Upper lobe of right lung (tissue), 1 donor: ENCODE measurements around the gene UNC5A. TPM values are rescaled to one million over a fixed set of nuclear protein-coding genes. Genes with fewer than 3 reads are reported as not detected.

Experiments
- ATAC-seq: fragments of 200-7000 bp; cut with Tn5 transposase; one replicate; pipeline ENCODE4 v1.9.1; 2020; ENCODE audit warnings: mild to moderate bottlenecking, moderate library complexity
- DNase-seq: peaks from one replicate; pipeline ENCODE4 v3.0.0-alpha.2; 2020
- H3K27ac ChIP-seq: fragments of 200-600 bp; one replicate; pipeline ENCODE4 v1.8.0; 2022
- H3K27me3 ChIP-seq: fragments of 200-600 bp; one replicate; pipeline ENCODE4 v1.8.0; 2022; ENCODE audit warnings: mild to moderate bottlenecking
- H3K36me3 ChIP-seq: fragments of 200-600 bp; one replicate; pipeline ENCODE4 v1.8.0; 2022
- H3K4me1 ChIP-seq: fragments of 200-600 bp; one replicate; pipeline ENCODE4 v1.8.0; 2022
- H3K4me3 ChIP-seq: fragments of 200-600 bp; one replicate; pipeline ENCODE4 v1.8.0; 2022; ENCODE audit warnings: mild to moderate bottlenecking
- H3K9me3 ChIP-seq: fragments of 200-600 bp; one replicate; pipeline ENCODE4 v1.8.0; 2022
- intact Hi-C: fragments of 100-400 bp; cut with DNase I; formaldehyde crosslinking; loops from one replicate; pipeline ENCODE4 v1.11.0; 2022
- total RNA-seq: library from RNA; stranded (reverse); fragmentation: NEBNext Ultra II Directional; extraction: Animal tissue kit (Norgen Biotek cat#: 25700); gene quantifications from one replicate; pipeline ENCODE4 v1.2.1, GENCODE V29; 2021
- TF ChIP-seq, protein P1 (sequence below): fragments of 200-600 bp; IDR thresholded peaks from one replicate; pipeline ENCODE4 v1.8.0; 2022; ENCODE audit warnings: antibody characterized with exemption
- donor health status: DM: no; HTN: yes; CAD: no; lungs with severe emphysema.

UNC5A gene
- total RNA-seq, 1 donor from 2014 or later, result 0.46 TPM

DNA sequence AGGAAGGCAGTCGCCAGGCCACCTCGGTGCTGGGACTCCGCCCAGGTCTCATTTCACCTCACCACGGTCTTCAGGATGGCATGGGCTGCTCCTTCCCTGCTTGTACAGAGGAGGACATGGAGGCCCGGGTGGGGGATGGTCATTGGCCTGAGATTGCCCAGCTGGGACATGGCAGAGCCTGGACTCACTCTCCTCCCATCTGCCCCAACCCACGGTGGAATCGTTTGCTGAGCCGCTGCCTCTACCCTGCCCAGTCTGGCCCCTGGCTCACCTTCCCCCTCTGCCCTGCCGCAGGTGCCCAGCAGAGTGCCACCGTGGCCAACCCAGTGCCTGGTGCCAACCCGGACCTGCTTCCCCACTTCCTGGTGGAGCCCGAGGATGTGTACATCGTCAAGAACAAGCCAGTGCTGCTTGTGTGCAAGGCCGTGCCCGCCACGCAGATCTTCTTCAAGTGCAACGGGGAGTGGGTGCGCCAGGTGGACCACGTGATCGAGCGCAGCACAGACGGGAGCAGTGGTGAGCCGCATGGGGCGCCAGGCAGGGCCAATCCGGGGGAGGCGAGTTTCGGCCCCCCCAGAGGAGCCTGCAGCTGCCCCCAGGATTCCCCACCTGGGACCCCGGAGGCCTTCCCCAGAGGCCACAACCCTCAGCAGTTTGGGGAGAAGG is 52.1 kb downstream of the UNC5A start:
- no peaks in the 10 kb centered on the region for H3K36me3 ChIP-seq
- no peak overlapping the region for H3K27ac ChIP-seq
- intact Hi-C loops, result no loop called here
- H3K4me1 ChIP-seq, result no peaks in the 10 kb centered on the region
- DNase-seq (no peak), ATAC-seq (no peak)
- no peaks in the 10 kb centered on the region for H3K9me3 ChIP-seq
- no peak overlapping the region for H3K4me3 ChIP-seq
- TF ChIP-seq, protein P1, sequence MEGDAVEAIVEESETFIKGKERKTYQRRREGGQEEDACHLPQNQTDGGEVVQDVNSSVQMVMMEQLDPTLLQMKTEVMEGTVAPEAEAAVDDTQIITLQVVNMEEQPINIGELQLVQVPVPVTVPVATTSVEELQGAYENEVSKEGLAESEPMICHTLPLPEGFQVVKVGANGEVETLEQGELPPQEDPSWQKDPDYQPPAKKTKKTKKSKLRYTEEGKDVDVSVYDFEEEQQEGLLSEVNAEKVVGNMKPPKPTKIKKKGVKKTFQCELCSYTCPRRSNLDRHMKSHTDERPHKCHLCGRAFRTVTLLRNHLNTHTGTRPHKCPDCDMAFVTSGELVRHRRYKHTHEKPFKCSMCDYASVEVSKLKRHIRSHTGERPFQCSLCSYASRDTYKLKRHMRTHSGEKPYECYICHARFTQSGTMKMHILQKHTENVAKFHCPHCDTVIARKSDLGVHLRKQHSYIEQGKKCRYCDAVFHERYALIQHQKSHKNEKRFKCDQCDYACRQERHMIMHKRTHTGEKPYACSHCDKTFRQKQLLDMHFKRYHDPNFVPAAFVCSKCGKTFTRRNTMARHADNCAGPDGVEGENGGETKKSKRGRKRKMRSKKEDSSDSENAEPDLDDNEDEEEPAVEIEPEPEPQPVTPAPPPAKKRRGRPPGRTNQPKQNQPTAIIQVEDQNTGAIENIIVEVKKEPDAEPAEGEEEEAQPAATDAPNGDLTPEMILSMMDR, result no peak
- H3K27me3 ChIP-seq, result peaks cover 69% of the 10 kb centered on the region

DNA sequence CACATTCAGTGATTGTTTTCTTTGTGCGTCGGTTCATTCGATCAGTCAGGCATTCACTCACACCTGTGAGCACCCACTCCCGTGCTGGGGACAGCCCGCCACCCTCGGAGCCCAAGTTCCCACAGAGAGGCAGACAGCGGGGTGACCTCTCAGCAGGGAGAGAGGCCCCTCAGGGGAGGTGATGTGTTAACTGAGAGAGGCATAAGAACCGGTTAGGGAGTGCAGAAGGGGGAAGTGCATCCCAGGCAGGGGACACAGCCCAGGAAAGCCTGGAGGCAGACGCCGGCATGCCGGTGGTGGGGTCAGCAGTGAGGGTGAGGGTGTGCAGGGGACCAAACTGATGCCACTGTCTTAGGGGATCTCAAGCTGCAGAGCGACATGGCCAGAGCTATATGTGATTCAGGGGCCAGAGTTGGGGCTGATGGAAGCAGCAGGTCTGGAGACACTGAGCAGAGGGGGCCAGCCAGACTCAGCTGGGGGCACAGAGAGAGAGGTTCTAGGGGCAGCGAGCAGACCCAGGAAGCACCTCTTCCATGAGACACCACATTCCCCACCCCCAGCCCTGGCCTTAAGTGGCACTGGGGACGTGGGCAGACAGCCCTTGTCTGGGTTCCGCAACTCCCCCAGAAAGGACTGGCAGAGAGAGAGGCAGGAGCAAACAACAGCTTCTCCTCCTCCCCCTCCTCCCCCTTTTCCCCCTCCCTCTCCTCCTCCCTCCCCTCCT is 52.8 kb downstream of the UNC5A start:
- intact Hi-C loops, result no loop called here
- no peak overlapping the region for H3K4me3 ChIP-seq
- DNase-seq (no peak), ATAC-seq (no peak)
- no peaks in the 10 kb centered on the region for H3K4me1 ChIP-seq
- H3K27me3 ChIP-seq, result peaks cover 68% of the 10 kb centered on the region
- TF ChIP-seq, protein P1, result no peak
- no peaks in the 10 kb centered on the region for H3K9me3 ChIP-seq
- no peaks in the 10 kb centered on the region for H3K36me3 ChIP-seq
- H3K27ac ChIP-seq, result no peak overlapping the region

DNA sequence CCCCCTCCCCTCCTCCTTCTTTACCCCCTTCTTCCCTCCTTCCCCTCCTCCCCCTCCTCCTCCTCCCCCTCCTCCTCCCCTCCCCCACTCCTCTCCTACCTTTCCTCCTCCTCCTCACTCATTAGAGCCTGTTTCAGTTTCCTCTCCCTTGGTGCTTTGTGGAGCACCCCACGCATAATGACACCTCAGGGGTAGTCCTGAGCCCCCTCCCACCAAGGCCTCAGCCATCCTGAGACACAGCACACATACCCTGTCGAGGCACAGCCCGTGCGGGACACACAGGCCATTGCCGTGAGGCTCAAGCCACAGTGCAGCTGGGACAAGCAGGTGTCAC is 53.4 kb downstream of the UNC5A start:
- intact Hi-C loops, result no loop called here
- no peak for ATAC-seq
- Histone ChIP-seq H3K27me3 (peaks cover 66% of the 10 kb centered on the region), H3K9me3 (no peaks in the 10 kb centered on the region), H3K27ac (no peak overlapping the region), H3K4me3 (no peak overlapping the region), H3K4me1 (no peaks in the 10 kb centered on the region), H3K36me3 (no peaks in the 10 kb centered on the region)
- DNase-seq, result no peak
- TF ChIP-seq, protein P1, result no peak

DNA sequence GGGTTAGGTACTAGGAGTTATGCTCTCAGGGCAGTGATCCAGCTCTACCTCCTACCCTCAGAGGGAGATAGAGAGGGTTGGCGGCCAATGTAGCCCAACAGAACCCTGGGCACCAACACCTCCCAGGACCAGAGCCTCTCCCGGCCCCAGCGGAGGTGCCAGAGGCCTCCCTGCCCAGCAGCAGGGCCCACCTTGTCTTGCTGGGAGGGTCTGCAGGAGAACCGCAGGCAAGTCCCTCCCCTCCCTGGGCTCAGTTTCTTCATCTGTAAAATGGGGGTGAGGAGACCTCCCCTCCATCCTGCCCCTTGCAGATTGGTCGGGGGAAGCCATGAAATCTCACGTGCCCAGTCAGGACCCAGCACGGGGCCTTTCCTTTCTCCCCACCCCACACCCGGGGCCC is 54.4 kb downstream of the UNC5A start:
- no peaks in the 10 kb centered on the region for H3K4me1 ChIP-seq
- intact Hi-C loops, result no loop called here
- no peaks in the 10 kb centered on the region for H3K36me3 ChIP-seq
- no peak for DNase-seq
- no peak for ATAC-seq
- H3K27ac ChIP-seq, result no peak overlapping the region
- H3K4me3 ChIP-seq, result no peak overlapping the region
- H3K27me3 ChIP-seq, result peaks cover 66% of the 10 kb centered on the region
- TF ChIP-seq, protein P1, result no peak
- H3K9me3 ChIP-seq, result no peaks in the 10 kb centered on the region

DNA sequence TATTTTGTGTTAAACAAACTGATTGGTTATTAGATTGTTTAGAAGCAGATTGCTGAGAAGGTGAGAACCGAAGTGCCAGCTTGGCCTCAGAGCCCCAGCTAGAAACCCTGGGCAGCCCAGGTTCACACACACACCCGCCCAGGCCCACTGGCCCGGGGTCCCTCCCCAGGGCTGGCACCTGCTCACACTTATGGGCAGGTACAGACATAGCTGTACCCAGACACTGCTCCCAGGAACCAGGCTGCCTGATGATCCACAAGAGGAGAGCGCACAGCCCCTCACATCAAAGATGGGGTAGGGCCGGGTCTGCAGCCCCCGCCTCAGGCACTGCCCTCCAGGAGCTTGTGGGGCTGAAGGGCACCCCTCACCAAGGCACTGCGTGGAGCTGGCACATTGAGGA is 55.6 kb downstream of the UNC5A start:
- no peak for ATAC-seq

More for the DNA sequence above, 55.6 kb downstream of the UNC5A start:
- no peaks in the 10 kb centered on the region for H3K9me3 ChIP-seq
- peaks cover 61% of the 10 kb centered on the region for H3K27me3 ChIP-seq
- DNase-seq, result no peak
- H3K4me1 ChIP-seq, result no peaks in the 10 kb centered on the region
- no peak overlapping the region for H3K4me3 ChIP-seq
- no peak overlapping the region for H3K27ac ChIP-seq
- intact Hi-C loops, result no loop called here
- no peaks in the 10 kb centered on the region for H3K36me3 ChIP-seq
- TF ChIP-seq, protein P1, result no peak
